Stomach (tissue), 9 donors: Measurements from ENCODE around the gene BRF1. TPM values are rescaled to one million over a fixed set of nuclear protein-coding genes. Genes with fewer than 3 reads are reported as not detected.

Experiments
- DNase-seq, 2 donors: peaks; one replicate each; pipeline versions ENCODE4 v3.0.0 to v3.0.0-alpha.2; 2013 to 2019
- H3K27ac ChIP-seq, 5 donors: fragments of 200-600 bp in 4 of 5; sonication (generic) in 4 of 5; one replicate each; pipeline ENCODE4 v1.5.1; 2013 to 2019; ENCODE audit warnings: mild to moderate bottlenecking in 1 of 5, moderate library complexity in 1 of 5
- H3K27me3 ChIP-seq, 3 donors: fragments of 200-600 bp; sonication (generic); one replicate each; pipeline ENCODE4 v1.5.1; 2017 to 2019; ENCODE audit warnings: mixed run types in 1 of 3
- H3K36me3 ChIP-seq, 4 donors: fragments of 200-600 bp; sonication (generic); 1 replicate in 3 of 4; 2 replicates in 1 of 4; pipeline ENCODE4 v1.5.1; 2016 to 2019
- H3K4me1 ChIP-seq, 4 donors: fragments of 200-600 bp; sonication (generic); one replicate each; pipeline ENCODE4 v1.5.1; 2016 to 2019
- H3K4me3 ChIP-seq, 4 donors: fragments of 200-600 bp; sonication (generic) in 3 of 4; one replicate each; pipeline ENCODE4 v1.5.1; 2016 to 2019; ENCODE audit warnings: mild to moderate bottlenecking in 1 of 4
- H3K9me3 ChIP-seq, 4 donors: fragments of 200-600 bp; sonication (generic); one replicate each; pipeline ENCODE4 v1.5.1; 2016 to 2019
- CTCF ChIP-seq, 7 experiments: fragments of 450-650 bp in 4 of 7; fragments of 200-600 bp in 3 of 7; sonication (generic) in 3 of 7; IDR thresholded peaks; one replicate each; pipeline ENCODE4 v1.5.1; 2016 to 2019; ENCODE audit warnings: antibody characterized with exemption in 7 of 7, control low read depth in 2 of 7, mild to moderate bottlenecking in 1 of 7
- EP300 ChIP-seq: sonication (generic); formaldehyde crosslinking; IDR thresholded peaks from one replicate; pipeline ENCODE4 v1.6.1; 2017; ENCODE audit warnings: antibody characterized with exemption
- POLR2A ChIP-seq, 4 donors: fragments of 450-650 bp; IDR thresholded peaks; one replicate each; pipeline ENCODE4 v1.6.1; 2016; ENCODE audit warnings: antibody characterized with exemption in 4 of 4, control low read depth in 2 of 4, mild to moderate bottlenecking in 1 of 4, moderate library complexity in 1 of 4
- POLR2AphosphoS5 ChIP-seq, 3 donors: sonication (generic); formaldehyde crosslinking; IDR thresholded peaks; one replicate each; pipeline ENCODE4 v1.6.1; 2016; ENCODE audit warnings: antibody characterized with exemption in 3 of 3
- WGBS, 5 donors: extraction: QIAGEN DNeasy Blood & Tissue Kit in 3 of 5; methylation state at CpG; one replicate each; pipeline versions ENCODE4 v1.1.5 to v1.1.7; 2013 to 2018; 5-methylcytosine and 5-hydroxymethylcytosine counted together
- intact Hi-C: fragments of 100-400 bp; cut with DNase I; formaldehyde crosslinking; loops from one replicate; pipeline ENCODE4 v1.15.1; 2023; ENCODE audit warnings: low total_unique reads
- polyA plus RNA-seq, 3 donors: library from polyadenylated mRNA; stranded (reverse); fragments of 200-250 nt; gene quantifications; one replicate each; pipeline ENCODE4 v1.2.3, GENCODE V29; 2013
- total RNA-seq, 5 donors: library from RNA; depleted of rRNA; stranded (reverse); fragments of >200 nt; gene quantifications; one replicate each; pipeline versions ENCODE4 v1.1.0 to v1.2.3, GENCODE V29; 2014 to 2016
- donor health status: healthy with polysubstance abuse.
- donor health status: Bipolar disorder and iron deficiency.
- donor health status: healthy.

BRF1 gene
- total and polyA plus RNA-seq, 8 donors: 9.2 to 141 (median 33.9) TPM

DNA sequence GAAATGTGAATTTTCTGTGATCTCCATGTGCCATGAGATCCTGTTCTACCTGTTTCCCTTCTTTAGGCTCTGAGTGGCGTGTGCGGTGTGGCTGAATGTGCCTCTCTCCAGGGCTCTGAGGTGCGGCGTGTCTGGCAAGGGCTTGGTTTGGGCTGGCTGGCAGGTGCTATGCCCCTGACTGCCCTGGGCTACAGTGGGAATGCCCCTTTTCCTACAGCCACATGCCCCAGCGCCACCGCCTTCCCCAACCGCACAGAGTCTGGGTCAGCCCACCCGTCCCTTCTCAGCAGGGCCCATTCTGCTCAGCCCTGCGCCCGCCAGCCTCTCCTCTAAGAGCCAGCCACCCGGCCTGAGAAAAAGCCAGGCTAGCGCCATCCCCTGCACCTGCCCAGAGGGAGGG is 27.7 kb downstream of the BRF1 start:
- peak overlapping the region in 1 of 5 donors; percentile 8 for H3K27ac ChIP-seq
- no peak for TF ChIP-seq EP300
- TF ChIP-seq CTCF (IDR thresholded peaks at IDR 0.05): no peak
- no peak for TF ChIP-seq POLR2A (IDR thresholded peaks at IDR 0.05)
- no peak for TF ChIP-seq POLR2AphosphoS5 (IDR thresholded peaks at IDR 0.05)
- H3K4me1 ChIP-seq: peaks cover 10 to 33% (median 24%) of the 10 kb centered on the region in 4 donors
- no peaks in the 10 kb centered on the region for H3K9me3 ChIP-seq
- intact Hi-C loops: no loop called here
- H3K4me3 ChIP-seq: no peak overlapping the region
- no peaks in the 10 kb centered on the region for H3K27me3 ChIP-seq
- 49 to 86% (median 62%) methylated on average over 10 to 12 of the region's 12 CpGs for WGBS, 5 donors
- peak; percentile 57 to 63 for DNase-seq
- H3K36me3 ChIP-seq: peaks cover 0 to 32% (median 22%) of the 10 kb centered on the region in 4 donors

DNA sequence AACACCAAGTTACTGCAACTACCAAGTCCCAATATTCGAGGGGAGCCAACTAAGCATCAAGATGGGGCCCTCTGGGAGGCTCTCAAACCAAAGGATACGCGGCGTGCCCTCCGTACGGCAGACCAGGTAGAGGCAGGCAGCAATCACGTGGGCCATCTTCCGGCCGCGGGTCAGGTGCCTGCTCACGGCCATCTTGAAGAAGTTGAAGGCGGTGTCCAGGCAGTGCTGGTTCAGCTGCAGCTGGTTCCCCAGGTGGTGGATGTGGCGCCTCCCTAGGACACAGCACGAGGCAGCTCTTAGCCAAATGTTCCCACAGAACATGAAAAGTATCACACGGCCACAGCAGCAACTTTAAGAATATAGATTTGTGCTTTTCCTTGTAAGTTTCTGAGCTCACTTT is 28.2 kb downstream of the BRF1 start:
- peaks cover 0 to 36% (median 27%) of the 10 kb centered on the region in 4 donors for H3K36me3 ChIP-seq
- intact Hi-C loops: no loop called here
- TF ChIP-seq CTCF (IDR thresholded peaks at IDR 0.05) (no peak), POLR2AphosphoS5 (IDR thresholded peaks at IDR 0.05) (no peak), POLR2A (IDR thresholded peaks at IDR 0.05) (no peak), EP300 (no peak)
- H3K4me1 ChIP-seq: peaks cover 10 to 33% (median 24%) of the 10 kb centered on the region in 4 donors
- DNase-seq: no peak
- no peaks in the 10 kb centered on the region for H3K27me3 ChIP-seq
- H3K9me3 ChIP-seq: no peaks in the 10 kb centered on the region
- WGBS, 5 donors: 73 to 82% (median 78%) methylated on average over 15 of the region's 15 CpGs
- no peak overlapping the region for H3K4me3 ChIP-seq
- peak overlapping the region in 1 of 5 donors; percentile 8 for H3K27ac ChIP-seq

DNA sequence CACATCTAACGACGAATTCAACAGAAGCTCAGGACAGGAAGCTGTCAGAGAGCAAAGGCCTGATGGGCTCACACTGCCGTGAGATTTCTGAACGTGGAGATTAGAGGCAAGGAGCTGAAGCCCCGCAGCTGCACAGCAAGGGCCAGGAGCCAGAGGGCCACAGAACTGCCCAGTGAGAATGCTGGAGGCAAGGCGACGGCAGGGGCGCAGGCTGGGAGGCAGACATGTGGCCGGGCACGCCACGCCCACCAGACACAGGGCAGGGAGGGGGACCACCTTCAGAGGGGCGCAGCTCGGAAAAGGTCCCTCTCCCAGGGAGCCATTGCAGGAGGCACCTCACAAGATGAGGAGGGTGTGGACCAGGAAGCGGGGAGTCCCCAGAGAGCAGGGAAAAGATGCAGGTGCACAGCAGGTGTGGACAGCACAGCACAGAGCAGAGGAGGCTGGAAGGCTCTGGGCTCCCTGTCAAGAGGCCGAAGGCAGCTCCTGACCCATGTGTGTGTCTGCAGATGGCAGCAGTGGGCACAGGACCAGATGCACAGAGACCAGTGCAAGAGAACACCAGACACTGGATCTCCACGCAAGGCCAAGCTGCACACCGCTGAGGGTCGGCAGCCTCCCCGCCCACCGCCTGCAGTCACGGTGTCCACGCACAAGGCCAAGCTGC is 29.4 kb downstream of the BRF1 start:
- no peak overlapping the region for H3K4me3 ChIP-seq
- no peak overlapping the region for H3K27ac ChIP-seq
- H3K9me3 ChIP-seq: no peaks in the 10 kb centered on the region
- H3K36me3 ChIP-seq: peaks cover 0 to 48% (median 33%) of the 10 kb centered on the region in 4 donors
- DNase-seq: peak in 1 of 2 donors; percentile 35
- TF ChIP-seq POLR2AphosphoS5 (IDR thresholded peaks at IDR 0.05) (no peak), POLR2A (IDR thresholded peaks at IDR 0.05) (no peak), CTCF (IDR thresholded peaks at IDR 0.05) (no peak), EP300 (no peak)
- H3K4me1 ChIP-seq: peaks cover 10 to 33% (median 24%) of the 10 kb centered on the region in 4 donors
- intact Hi-C loops: no loop called here
- no peaks in the 10 kb centered on the region for H3K27me3 ChIP-seq
- WGBS, 5 donors: 86 to 92% (median 90%) methylated on average over 15 to 22 of the region's 22 CpGs

- Histone ChIP-seq H3K9me3 (no peaks in the 10 kb centered on the region), H3K27me3 (no peaks in the 10 kb centered on the region), H3K27ac (no peak overlapping the region), H3K4me3 (no peak overlapping the region), H3K36me3 (peaks cover 0 to 57% (median 40%) of the 10 kb centered on the region in 4 donors), H3K4me1 (peaks cover 7 to 20% (median 14%) of the 10 kb centered on the region in 4 donors)
- WGBS, 5 donors: 86 to 94% (median 91%) methylated on average over 9 to 11 of the region's 11 CpGs
- DNase-seq: no peak
- TF ChIP-seq EP300: no peak
- TF ChIP-seq POLR2AphosphoS5 (IDR thresholded peaks at IDR 0.05): no peak
- TF ChIP-seq CTCF (IDR thresholded peaks at IDR 0.05): no peak
- intact Hi-C loops: no loop called here
These were observed 31.4 kb downstream of the BRF1 start for GRCh38 chr14:105269405-105269804.
